Stimulated activated naive CD4-positive, alpha-beta T cell (primary cell): Measurements from ENCODE around the gene CXCR5.

Source experiments
- DNase-seq, 6 experiments: peaks; one replicate each; lab custom pipeline; 2025; lab: John Stamatoyannopoulos, UW

CXCR5 gene

DNA sequence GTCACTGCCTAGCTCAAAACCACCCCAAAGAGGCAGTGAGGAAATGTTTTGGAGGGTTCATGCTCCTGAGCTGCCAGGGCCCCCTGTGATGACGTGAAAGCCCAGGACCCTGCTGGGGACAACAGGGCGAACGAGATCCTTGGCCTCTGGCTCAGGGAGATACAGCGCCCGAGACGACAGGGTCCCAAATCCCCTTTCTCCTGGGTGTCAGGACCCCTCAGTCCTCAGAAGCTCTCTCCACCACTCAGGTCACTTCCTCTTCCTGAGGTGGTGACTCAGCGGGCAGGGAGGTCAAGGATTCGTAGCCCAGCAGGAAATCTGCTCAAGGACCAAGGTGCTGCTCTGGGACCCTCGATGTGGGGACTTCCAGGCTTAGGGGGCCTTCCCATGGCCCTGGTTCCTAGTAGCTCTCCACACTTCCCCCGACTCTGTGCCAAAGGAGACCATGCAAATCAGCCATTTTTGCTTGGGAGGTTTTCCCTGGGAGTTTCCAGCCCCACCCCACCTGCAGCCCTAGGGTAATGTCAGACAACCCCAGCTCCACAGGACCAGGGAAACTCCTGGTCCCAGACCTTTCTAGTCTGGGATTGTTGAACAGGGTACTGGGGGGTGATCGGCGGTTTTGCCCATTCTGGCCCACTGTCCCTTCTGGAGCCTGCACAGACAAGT lies 29.2 kb downstream of the CXCR5 start:
- peak in 2 of 6 experiments; percentile 20 to 27 for DNase-seq

DNA sequence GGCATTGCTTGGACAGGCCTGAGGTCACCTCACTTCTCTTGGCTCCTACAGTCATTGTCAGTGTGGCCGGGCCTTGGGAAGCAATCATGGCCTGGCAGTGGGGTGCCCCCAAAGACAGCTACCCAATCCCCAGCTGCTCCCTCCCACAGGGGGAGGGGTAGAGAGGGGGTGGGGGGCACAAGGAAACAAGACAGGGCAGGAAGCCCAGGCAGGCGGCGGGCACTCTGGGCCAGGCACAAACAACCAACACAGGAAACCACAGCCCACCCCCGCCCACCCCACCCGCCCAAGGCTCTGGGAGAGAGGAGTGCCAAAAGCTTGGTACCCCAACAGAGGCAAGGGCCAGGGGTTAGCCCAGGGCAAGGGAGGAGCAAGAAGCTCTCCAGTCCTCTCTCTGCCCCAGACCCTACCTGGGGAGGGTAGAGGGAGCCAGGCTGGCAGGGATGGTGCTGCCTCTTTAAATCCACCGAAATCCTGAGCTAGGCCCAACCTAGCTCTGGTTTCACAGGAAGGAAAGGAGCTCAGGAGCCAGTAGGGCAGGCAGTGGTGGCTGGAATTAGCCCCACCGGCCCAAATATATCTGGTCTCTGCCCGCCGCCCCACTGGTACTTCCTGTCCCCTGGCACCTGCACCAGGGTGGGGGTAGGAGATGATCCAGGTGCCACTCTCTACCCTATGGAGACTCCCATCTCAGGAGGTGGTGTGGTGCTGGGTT lies 29.9 kb downstream of the CXCR5 start:
- DNase-seq: peak; percentile 29 to 50 (median 41)

DNA sequence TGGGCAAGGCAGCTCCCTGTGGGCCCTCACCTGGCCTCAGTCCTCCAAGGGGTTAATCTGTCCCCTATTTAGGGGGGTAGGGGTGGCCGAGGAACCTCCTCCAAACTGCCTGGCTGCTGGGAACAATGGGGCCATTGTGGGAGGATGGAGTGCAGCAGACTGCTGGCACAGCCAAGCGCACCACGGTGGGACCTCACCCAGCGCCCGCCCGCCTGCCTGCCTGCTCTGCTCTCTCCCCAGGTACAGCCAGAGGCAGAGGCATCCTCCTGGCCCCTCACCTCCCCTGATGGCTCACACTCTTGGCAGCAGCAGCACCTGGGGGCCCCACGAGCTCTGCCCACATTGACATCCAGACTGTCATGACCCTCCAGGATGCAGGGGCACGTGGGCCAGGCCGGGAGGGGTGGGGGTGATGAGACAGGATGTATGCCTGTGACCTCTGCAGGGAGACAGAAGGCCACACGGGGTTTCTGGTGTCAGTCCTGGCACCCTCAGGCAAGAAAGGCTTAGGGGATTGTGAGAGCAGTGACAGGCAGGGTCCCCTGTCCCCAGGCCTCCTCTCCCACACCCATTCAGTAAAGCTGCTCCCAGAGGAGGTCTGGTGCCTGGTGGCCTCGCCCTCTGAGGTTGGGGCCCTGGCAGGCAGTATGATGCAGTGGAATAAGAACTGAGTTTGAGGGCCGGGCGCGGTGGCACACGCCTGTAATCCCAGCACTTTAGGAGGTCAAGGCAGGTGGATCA lies 30.7 kb downstream of the CXCR5 start:
- DNase-seq: peak; percentile 61 to 83 (median 76)

DNA sequence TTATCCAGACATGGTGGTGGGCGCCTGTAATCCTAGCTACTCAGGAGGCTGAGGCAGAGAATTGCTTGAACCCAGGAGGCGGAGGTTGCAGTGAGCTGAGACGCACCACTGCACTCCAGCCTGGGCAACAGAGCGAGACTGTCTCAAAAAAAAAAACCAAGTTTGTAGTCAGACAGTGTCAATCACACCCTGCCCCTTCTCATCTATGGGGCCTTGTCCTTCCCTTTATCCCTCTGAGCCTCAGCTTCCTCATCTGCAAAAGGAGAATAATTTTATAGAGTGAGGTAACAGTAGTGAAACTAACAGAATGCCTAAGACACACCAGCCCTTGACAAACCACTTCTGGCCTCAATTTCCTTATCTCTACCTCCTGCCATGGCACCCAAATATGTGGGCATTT lies 31.3 kb downstream of the CXCR5 start:
- DNase-seq: no peak

DNA sequence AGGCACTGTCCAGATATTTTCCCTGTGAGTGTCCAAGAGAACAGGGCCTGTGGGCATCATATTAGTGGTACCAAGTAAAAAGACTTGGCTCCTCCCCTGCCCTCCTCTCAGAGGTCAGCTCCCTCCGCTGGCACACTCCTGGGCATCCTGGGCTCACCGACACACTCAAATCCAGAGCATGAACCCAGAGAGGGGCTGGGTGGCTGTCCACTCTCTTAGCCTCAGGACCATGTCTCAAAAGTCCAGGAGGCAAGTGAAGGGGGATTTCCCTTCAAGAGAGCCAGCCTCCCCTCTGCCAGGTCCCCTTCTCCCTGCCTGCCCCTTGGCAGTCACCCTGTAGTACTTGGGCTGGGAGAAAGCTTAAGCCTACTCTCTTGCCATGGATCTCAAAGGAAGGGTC lies 31.7 kb downstream of the CXCR5 start:
- no peak for DNase-seq

DNA sequence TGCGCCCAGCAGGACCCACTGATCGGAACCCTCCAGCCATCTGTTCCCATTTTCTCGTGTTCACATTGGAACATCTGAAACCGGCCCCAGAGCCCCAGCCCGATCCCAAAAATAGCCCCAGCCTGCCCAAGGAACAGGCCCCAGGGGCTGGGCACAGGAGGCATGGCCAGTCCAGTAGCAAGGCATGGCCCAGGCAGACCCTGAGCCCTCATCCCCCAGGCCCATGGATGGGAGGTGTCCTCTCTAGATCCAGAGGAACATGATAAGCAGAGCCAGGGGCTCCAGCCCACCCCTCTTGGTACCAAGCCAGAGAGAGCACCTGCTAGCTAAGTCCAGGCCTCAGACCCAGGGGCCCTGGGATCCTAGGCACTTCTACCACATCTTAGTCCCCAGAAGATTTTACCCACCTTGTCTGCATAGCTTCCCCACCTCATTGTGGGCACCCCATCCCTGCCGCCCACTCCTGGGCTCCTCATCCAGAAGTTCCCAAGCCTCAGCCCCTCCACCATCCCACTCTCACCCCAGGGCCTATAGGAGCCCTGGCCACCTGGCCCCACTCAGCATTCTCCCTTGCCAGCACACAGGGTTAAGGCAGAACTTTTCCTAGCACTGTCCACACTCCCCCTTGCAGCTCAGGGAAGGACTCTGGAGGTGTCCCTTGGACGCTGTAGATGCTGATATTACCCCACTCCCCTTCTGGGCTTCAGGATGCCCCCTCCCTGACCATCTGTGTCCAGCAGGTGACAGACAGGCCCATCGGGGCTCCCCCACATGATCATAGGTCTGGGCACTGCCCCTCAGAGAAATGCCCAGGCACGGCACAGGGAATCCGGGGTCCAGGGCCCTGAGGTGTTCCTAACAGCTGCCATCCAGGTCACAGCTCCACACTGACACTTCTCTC lies 32.5 kb downstream of the CXCR5 start:
- no peak for DNase-seq

DNA sequence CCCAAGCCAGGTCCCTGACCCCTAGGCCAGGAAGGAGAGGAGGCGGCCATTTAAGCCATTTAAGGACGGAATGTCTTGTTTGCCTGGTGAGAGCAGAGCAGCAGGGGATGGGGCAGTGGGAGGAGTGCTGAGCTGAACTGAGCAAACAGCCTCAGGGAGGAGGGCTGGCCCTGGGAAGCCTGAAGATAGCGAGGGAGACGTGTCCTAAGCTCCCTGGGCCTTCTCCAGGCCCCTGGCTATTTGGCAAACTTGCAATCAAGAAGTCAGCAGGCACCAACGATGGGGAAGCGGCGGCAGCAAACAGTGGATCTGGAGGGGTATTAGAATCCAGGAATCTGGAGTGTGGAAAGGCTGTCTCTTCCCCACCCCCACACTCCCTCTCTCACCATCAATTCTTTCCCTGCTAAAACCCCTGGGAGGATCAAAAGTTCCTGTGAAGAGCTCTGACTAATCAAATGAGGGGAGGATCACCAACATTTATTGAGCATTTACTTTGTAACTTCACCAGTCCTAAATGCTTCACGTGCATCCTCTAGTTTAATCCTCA lies 33.2 kb downstream of the CXCR5 start:
- no peak for DNase-seq

DNA sequence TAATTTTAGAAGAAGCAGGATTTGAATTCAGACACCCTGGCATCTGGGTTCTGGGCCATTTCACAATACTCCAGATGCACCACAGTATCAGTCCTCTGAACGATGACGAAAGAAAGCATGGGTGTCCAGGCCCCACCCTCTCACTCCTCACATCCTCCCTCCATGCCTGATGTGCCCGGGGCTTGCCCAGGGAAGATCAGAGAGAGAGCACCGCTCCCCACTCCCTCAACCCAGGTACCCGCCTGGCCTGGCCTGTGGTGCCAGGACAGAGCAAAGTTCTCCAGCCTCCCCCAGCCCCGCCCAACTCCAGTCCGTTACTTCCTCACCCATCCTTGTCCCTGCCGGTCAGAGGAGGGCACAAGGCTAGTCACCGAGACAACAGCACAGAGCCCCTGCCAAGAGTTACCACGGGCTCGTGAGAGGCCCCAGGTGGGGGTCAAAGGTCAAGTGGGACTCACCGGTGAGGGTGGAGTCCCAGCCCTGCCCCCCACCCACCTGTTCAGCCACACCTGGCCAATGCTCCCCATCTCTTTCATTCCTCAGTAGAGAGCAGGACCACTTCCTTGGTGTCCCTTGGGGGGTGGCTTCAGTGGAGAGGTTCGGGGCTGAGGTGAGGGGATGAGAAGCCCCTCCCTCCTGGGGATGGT lies 33.9 kb downstream of the CXCR5 start:
- peak; percentile 48 to 70 (median 58) for DNase-seq

DNA sequence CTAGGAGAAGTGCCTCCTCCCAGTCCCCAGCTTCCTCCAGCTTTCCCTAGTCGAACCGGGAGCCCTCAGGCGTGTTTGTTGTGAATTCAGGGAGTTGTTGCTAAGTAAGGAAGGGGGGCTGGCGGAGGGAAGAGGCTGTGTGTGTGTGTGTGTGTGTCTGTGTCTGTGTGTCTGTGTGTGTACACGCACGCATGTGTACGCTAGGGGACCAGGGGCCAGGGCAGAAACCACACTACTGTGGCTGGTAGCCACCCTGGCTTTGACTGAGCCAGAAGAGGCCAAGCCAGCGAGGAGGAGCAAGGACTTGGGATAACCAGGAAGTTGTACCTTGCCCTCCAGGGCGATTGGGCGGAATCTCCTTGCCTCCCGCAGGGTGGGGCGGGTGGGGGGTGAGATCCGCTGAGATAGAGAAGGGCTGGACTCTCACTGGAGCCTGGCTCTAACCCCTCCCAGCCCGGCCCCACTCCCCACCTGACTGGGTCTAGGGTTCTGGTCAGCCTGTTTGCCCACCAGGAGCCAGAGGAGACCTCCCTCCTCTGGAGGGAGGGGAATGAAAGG lies 34.5 kb downstream of the CXCR5 start:
- peak; percentile 30 to 54 (median 47) for DNase-seq

DNA sequence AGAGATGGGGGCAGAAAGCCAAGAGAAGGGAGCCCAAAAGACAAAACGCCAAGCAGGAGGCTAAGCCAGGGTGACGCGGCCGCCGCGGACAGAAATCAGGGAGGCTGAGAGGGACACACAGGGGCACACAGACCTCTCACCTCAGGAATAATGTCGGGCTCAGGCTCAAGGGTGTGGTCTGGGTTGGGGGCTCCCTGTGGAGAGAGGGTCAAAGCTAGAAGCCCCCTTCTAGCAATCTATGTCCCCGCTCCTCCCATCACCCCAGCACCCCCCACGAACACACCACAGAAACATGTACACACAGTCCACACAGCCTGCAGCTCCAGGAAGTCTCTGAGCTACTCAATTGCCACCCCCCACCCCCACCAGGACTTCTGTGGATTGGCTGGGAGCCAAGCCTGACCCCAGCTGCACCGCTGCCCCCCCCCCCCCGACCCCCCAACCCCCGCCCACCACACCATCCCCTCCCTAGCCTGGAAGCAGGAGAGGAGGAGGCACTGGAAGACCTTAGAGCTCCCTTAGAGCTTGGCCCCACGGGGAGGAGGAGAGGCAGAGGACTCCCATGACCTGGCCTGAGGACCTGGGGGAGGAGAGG lies 35.1 kb downstream of the CXCR5 start:
- DNase-seq: peak in 4 of 6 experiments; percentile 25 to 55 (median 34)

DNA sequence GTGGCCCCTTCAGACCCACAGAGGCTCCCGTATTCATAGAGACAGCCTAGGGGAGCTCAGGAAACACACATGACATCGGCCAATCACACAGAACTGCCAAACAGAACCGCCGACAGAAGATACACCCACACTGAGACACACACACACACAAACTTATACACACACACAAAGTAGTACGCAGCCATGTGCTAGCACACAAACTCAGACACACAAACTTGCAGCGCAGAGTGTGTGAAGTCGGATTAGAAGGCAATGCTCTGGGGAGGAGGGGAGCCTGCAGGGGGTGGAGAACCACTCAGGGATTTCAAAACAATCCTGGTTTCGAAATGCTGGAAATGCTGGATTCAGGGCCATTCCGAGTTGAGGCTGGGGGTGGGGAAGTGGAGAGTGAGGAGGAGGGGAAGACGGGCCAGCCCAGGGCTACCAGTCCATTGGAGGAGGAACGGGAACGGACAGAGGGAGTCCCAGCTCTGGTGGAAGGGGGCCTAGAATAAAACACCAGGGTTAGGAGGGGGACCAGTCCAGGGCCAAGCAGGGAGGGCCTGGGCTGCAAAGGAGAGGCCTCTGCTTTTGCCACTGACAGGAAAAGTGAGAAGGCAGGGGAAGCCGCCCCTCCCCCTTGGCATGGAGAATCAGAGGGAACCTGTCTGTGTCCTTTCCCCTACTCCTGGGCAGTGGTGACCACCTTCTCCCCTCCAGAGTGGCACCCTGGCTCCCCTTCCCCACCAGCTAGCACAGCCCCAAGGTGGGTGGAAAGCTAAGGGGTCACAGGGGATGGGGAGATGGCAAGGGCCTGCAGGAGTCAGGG lies 37.6 kb downstream of the CXCR5 start:
- DNase-seq: peak in 2 of 6 experiments; percentile 32 to 37

DNA sequence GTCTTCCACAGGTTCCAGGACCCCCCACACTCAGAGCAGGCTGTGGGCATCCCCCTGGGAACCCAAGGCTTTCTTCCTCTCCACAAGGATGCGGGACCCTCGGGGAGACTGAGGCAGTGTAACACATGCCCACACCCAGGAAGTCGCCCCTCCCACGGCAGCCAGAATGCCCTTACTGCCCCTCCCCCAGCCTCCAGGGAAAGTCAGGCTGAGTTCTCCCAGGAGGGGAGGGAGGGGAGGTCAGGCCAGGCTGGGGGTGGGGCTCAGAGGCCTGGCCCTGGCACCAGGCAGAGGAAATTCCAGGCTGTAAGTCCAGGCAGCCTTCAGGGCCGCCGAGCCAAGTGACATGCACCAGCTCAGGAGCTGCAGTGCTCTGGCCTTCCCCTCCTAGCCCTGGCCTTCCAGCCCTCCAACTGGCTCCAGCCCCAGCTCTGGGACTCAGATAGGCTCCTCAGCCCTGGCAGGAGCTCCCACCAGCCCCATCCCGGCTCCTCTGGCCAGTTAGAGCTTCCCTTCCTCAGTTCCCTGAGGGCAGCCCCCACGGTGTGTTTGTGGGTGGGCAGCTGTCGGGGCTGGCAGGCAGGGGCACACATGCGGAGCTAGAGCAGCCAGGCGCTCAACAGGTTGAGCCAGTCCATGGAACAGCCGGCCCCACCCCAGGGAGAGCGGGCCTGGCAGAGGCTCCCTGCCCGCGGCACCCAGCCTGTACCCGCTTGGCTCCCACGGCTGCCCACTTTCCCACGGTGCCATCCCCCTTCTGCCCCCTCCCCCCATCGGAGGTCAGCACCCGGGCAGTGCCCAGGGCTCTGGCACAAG lies 38.4 kb downstream of the CXCR5 start:
- no peak for DNase-seq

DNA sequence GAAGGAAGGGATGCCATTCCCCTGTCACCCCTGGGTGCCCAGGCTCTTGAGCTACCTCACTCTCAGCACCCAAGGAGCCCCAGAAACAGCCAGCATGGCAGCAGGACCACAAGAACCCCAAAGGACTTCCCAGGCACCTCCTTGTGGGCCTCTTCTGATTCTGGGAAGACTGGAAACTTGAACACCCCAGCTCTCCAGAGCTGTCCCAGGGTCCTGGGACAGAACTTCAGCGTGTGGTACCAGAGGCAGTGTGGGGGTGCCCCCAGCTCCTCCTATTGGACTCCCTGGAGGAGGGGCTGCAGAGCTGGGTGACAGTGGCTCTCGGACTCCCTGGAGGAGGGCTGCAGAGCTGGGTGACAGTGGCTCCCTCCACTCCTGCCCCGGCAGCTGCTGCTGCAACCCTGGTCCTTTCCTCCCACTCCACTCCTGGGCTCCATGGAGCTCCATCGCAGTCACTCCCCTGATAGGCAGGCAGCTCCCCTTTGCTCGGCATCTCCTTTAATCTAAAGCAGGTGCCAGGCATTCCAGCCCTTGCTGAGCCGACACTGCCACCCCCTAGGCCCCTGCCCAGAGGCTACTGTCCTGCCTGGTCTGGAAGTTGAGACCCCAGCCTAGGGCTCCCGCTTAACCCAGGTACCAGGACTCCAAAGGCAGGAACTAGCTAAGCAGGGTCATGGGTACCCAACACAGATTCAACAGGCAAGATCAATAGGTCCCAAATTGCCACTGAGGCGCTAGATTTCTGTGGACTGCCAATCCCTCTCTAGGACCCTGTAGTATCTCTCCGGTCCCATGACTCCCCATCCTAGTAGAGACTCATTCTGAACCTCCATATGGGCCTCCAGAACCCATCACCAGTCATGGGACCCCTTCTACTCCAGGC lies 39.3 kb downstream of the CXCR5 start:
- DNase-seq: no peak

DNA sequence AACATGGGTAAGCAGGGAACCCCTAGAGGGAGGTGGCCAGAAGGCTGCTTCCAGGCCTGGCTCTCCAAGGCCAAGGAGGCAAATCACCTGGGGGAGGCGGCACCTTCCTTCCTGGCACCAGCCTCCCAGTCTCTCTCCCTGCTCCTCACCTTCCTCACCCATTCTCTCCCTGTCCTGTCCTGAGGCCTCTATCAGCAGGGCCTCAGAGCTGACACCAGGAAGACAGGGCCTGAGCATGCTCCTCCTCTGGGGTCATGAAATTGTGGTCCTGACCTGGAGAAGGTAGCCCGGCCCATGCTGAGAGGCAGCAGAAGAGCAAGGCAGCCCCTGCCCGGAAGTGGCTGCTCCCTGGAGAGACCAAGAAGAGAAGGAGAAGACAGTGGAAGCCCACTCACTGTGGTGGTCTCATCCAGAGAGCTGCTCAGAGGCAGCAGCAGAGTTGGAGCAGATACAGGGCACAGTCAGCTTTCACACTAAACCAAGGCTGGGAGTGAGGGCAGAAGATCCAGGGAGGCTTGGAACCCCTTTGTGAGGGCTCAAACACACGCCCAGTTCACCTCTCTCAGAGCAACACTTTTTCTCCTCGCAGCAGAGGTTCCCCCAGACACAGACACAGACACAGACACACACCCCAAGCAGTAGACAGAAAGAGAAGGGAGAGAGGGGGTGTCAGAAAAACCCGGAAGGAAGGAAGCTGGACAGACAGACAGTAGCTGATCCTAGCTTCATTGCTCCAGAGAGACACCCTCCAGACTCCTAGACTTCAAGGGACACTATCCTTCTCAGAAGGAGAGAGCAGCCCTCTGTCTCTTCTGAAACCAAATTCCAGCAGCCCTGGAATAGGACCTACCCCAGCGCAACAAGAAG lies 40.3 kb downstream of the CXCR5 start:
- peak in 5 of 6 experiments; percentile 28 to 48 (median 34) for DNase-seq

DNA sequence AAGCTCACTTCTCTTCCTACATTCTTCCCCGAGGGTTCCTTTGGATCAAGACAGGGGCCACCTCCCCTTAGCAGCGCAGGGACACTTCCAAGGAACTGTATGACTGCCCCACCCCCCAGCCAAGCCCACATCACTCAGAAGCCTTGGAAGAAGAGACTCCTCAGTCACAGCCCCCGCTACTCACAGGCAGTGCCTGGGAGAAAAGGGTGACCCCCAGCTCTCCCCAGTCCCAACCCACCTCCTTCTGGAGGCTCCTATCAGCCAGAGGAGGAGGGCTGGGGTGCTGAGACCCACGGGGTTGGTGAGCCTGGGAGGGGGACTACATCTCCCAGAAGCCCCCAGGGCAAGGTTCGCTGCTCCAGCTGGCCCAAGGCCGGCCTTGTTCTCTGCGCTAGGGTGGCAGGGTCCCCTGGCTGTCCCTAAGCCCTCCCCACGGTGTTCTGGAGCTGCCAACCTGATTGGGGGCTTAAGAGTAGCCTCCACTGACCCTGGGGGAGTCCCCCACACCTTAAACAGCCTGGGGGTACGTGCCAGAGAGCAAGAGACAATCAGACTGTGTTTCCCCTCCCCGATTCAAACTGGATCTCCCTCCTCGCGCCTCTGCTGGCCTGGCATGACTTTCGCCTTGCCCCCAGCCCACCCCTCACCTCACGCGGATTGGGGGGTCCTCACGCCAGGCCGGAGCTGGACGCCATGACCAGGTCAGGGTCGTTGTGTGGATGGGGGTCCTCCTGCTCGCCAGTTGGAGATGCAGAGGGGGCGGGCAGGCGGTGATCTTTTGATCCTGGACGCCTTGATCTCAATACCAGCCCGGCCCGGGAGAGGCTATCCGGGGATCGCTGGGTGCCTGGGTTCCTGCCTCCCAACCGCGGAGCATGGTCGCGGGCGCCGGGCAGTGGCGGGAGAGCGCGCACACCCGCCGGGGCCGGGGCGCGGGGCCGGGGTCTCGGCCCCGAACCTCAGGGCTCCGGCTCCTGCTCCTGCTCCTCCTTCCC lies 41.2 kb downstream of the CXCR5 start:
- peak in 5 of 6 experiments; percentile 34 to 61 (median 42) for DNase-seq
